Lower lobe of right lung (tissue), 2 donors: ENCODE data around the gene BAHD1. TPM values are rescaled to one million over a fixed set of nuclear protein-coding genes. Genes with fewer than 3 reads are reported as not detected.

Experiments used
- ATAC-seq, 2 donors: fragments of 200-7000 bp; cut with Tn5 transposase; one replicate each; pipeline ENCODE4 v1.9.1; 2020 to 2022; ENCODE audit warnings: mild to moderate bottlenecking in 2 of 2, moderate library complexity in 2 of 2
- DNase-seq: peaks from one replicate; pipeline ENCODE4 v3.0.0-alpha.2; 2020
- H3K27ac ChIP-seq: fragments of 200-600 bp; one replicate; pipeline ENCODE4 v1.8.0; 2022
- H3K27me3 ChIP-seq: fragments of 200-600 bp; one replicate; pipeline ENCODE4 v1.8.0; 2022; ENCODE audit warnings: low read depth
- H3K36me3 ChIP-seq: fragments of 200-600 bp; one replicate; pipeline ENCODE4 v1.8.0; 2022; ENCODE audit warnings: mild to moderate bottlenecking
- H3K4me1 ChIP-seq: fragments of 200-600 bp; one replicate; pipeline ENCODE4 v1.8.0; 2022
- H3K4me3 ChIP-seq: fragments of 200-600 bp; one replicate; pipeline ENCODE4 v1.8.0; 2022; ENCODE audit warnings: mild to moderate bottlenecking
- H3K9me3 ChIP-seq: fragments of 200-600 bp; one replicate; pipeline ENCODE4 v1.8.0; 2022
- CTCF ChIP-seq: fragments of 200-600 bp; IDR thresholded peaks from one replicate; pipeline ENCODE4 v1.8.0; 2022; ENCODE audit warnings: antibody characterized with exemption, mild to moderate bottlenecking
- intact Hi-C: fragments of 100-400 bp; cut with DNase I; formaldehyde crosslinking; loops from one replicate; pipeline ENCODE4 v1.11.0; 2022
- total RNA-seq: library from RNA; stranded (reverse); fragmentation: NEBNext Ultra II Directional; extraction: Animal tissue kit (Norgen Biotek cat#: 25700); gene quantifications from one replicate; pipeline ENCODE4 v1.2.1, GENCODE V29; 2021
- donor health status: DM: no; HTN: yes; CAD: no; lungs with severe emphysema.

BAHD1 gene
- total RNA-seq, 1 donor from 2014 or later = 23.9 TPM

DNA sequence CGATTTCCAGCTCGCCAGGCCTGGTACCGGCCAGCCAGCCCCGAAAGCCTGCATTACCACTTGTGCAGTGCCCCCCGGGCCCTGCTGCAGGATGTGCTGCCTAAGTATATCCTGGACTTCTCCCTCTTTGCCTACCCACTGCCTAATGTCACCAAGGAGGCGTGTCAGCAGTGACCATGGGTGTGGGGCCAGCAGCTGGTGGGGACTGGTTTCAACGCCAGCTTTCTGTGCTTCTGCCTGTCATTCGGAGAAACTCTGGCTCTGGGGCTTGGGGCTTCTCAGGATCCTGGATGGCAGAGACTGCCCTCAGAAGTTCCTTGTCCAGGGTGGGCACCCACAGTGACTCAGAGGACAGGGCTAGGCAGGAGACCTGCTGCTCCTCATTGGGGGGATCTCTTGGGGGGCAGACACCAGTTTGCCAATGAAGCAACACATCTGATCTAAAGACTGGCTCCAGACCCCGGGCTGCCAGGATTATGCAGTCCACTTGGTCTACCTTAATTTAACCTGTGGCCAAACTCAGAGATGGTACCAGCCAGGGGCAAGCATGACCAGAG lies 31.5 kb downstream of the BAHD1 start:
- peak overlapping the region; percentile 96 for H3K4me3 ChIP-seq
- H3K36me3 ChIP-seq = peaks cover 1% of the 10 kb centered on the region
- intact Hi-C loops = no loop called here
- H3K4me1 ChIP-seq = peaks cover 19% of the 10 kb centered on the region
- H3K27me3 ChIP-seq = no peaks in the 10 kb centered on the region
- no peak for TF ChIP-seq CTCF
- no peak for DNase-seq
- no peaks in the 10 kb centered on the region for H3K9me3 ChIP-seq
- ATAC-seq = no peak
- peak overlapping the region; percentile 94 for H3K27ac ChIP-seq

- DNase-seq (no peak), ATAC-seq (no peak)
- Histone ChIP-seq H3K9me3 (no peaks in the 10 kb centered on the region), H3K4me1 (peaks cover 15% of the 10 kb centered on the region), H3K27me3 (no peaks in the 10 kb centered on the region), H3K36me3 (no peaks in the 10 kb centered on the region), H3K4me3 (no peak overlapping the region), H3K27ac (no peak overlapping the region)
- intact Hi-C loops = no loop called here
- no peak for TF ChIP-seq CTCF
Observed at GRCh38 chr15:40474581-40474980, 33.8 kb downstream of the BAHD1 start.

DNA sequence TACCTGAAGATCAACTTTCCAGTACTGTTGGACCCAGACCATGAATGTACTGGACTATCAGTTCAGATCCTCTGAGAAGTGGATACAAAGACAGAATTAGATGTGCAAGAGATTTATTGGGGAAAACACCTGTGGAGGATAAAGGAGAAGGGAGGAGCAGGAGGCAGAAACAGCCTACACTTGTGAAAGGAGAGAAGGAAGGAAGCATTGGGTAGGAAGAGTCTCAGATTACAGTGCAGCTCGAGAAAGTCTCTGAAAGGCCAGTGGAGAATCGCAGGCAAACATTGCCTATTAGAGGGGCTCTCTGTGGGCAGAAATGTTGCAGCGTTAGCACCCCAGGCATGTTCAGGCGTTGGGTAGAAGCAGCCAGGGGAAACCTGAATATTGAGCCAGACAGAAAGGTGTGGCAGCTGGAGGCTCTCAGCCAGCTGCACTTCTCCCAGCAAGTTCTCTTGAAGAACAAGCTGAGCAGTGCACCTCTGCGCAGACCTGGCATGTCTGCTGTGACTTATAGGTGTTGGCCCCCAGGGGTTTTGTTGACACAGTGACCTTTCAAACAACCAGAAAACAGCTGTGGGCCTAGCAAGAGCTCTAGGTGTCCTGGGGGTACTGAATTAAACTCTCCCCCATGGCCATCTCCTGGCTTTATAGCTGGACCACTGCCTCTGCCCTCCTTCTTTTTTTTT lies 37.0 kb downstream of the BAHD1 start:
- intact Hi-C loops = no loop called here
- no peak for DNase-seq
- no peaks in the 10 kb centered on the region for H3K36me3 ChIP-seq
- no peak for TF ChIP-seq CTCF
- no peaks in the 10 kb centered on the region for H3K4me1 ChIP-seq
- H3K27me3 ChIP-seq = no peaks in the 10 kb centered on the region
- no peak overlapping the region for H3K27ac ChIP-seq
- H3K9me3 ChIP-seq = no peaks in the 10 kb centered on the region
- peak; percentile 36 to 64 for ATAC-seq
- no peak overlapping the region for H3K4me3 ChIP-seq

GRCh38 chr15:40479024-40479423 lies 38.3 kb downstream of the BAHD1 start:
- no peaks in the 10 kb centered on the region for H3K4me1 ChIP-seq
- no peaks in the 10 kb centered on the region for H3K9me3 ChIP-seq
- no peak for ATAC-seq
- no peaks in the 10 kb centered on the region for H3K36me3 ChIP-seq
- H3K27ac ChIP-seq = no peak overlapping the region
- no peaks in the 10 kb centered on the region for H3K27me3 ChIP-seq
- intact Hi-C loops = no loop called here
- no peak for DNase-seq
- no peak for TF ChIP-seq CTCF
- H3K4me3 ChIP-seq = no peak overlapping the region

DNA sequence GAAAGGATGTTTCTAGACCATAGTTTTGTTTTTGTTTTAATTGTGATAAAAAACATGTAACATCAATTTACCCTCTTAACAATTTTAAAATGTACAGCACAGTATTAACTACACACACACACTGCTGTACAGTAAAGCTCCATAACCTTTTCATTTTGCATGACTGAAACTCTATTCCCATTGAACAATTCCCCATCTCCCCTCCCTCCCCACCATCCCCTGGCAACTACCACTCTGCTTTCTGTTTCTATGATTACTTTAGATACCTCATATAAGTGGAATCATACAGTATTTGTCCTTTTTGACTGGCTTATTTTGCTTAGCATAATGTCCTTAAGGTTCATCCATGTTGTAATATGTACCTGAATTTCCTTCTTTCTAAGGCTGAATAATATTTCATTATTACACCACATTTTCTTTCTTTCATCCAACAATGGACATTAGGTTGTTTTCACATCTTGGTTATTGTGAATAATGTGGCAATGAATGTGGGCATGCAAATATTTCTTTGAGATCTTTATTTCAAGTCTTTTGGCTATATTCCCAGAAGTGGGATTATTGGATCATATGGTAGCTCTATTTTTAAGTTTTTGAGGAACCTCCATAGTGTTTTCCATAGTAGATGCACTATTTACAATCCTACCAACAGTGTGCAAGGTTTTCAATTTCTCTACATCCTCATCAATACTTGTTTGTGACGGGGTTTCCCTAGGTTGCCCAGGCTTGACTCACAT lies 40.8 kb downstream of the BAHD1 start:
- no peaks in the 10 kb centered on the region for H3K27me3 ChIP-seq
- intact Hi-C loops = no loop called here
- no peak overlapping the region for H3K27ac ChIP-seq
- no peaks in the 10 kb centered on the region for H3K36me3 ChIP-seq
- TF ChIP-seq CTCF = no peak
- DNase-seq (no peak), ATAC-seq (no peak)
- no peak overlapping the region for H3K4me3 ChIP-seq
- no peaks in the 10 kb centered on the region for H3K4me1 ChIP-seq
- no peaks in the 10 kb centered on the region for H3K9me3 ChIP-seq
